HG03139 (cell line): Measurements from ENCODE around the gene PIGBOS1.

ENCODE experiments used
- ATAC-seq: cut with Tn5 transposase; IDR thresholded peaks from one replicate; pipeline ENCODE4 v1.9.1; 2021; ENCODE audit not compliant: unreplicated experiment

Gene PIGBOS1

DNA sequence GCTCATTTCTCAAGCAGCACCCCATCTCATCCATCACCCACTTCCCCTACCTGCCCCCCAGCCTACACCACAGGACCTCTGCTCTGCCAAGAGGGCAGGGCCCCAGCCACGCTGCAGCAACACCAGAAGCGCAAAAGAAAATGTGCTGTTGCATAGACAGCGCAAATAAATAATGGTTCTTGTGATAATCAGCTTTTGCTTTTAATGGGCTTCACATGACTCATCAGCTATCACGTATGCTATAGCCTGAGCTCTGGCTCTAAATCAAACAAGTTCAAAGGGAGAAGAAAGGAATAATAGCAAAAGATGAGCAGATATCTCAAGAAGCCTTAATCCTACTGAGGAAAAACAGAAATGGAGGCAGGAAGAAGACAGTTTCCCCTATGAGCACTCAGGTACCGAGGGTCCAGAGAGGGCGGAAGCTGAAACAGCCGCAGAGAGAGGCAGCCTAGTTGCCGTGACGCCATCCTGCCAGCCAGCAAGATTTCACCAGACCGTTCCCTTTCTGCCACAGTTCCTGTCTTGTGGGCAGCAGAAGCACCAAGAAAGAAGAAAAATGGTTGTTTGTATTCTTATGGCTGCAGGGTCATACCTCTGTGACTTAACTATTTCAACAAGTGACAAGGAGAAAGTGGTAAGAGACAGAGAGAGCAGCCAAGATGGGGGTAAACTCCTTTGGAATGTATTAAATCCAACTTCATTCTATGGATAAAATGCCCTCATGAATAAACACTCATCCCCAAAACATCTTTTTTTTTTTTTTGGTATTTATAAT, 51.3 kb downstream of the PIGBOS1 start:
- ATAC-seq: peak; percentile 90
